Upper lobe of left lung (tissue), 4 donors: ENCODE results near the gene KIF25.

Experiments
- CTCF ChIP-seq, 6 experiments: fragments of 450-650 bp in 4 of 6; fragments of 200-600 bp in 2 of 6; sonication (generic) in 2 of 6; IDR thresholded peaks; one replicate each; pipeline ENCODE4 v1.5.1; 2016 to 2019; ENCODE audit warnings: antibody characterized with exemption in 6 of 6
- POLR2A ChIP-seq, 4 donors: fragments of 450-650 bp; IDR thresholded peaks; one replicate each; pipeline ENCODE4 v1.5.1; 2016 to 2017; ENCODE audit warnings: antibody characterized with exemption in 4 of 4, mild to moderate bottlenecking in 2 of 4
- POLR2AphosphoS5 ChIP-seq, 2 donors: sonication (generic); formaldehyde crosslinking; IDR thresholded peaks; one replicate each; pipeline ENCODE4 v1.5.1; 2017; ENCODE audit warnings: antibody characterized with exemption in 2 of 2

DNA sequence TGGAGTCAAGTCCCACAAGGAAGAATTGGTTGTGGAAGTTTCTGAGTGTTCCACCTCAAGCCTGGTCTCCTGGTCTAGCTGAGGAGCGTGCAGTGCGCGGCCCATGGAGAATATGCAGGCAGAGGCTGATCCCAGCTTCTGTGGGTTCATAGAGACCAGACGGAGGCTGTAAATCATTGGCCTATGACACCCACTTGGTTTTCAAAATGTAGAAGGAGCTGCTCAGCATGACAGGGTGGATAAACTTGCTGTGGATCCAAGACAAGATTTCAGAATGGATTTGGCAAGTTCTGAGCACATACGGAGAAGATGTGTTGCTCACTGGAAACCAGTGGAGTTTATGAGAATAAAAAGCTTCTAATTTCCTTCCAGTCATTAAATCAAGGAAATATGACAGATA is 744 bp downstream of the KIF25 start:
- TF ChIP-seq CTCF (IDR thresholded peaks at IDR 0.05) (no peak), POLR2A (IDR thresholded peaks at IDR 0.05) (no peak), POLR2AphosphoS5 (IDR thresholded peaks at IDR 0.05) (no peak)
